Fibroblast of lung (primary cell): ENCODE data around the gene ALDH1L2.

ENCODE experiments used
- EZH2 ChIP-seq: IDR thresholded peaks from 2 replicates; pipeline ENCODE4 v1.5.1; 2012; ENCODE audit warnings: low read length, control low read depth, mild to moderate bottlenecking; ENCODE audit errors: missing control alignments
- TF ChIP-seq, protein P1 (sequence below), 2 donors: IDR thresholded peaks in 1 of 2; conservative IDR thresholded peaks in 1 of 2; 1 replicate in 1 of 2; 2 replicates in 1 of 2; pipeline ENCODE4 v1.5.1; 2011 to 2012; ENCODE audit warnings: low read length in 2 of 2, control low read depth in 1 of 2, inconsistent platforms in 1 of 2, low read depth in 1 of 2, mild to moderate bottlenecking in 1 of 2

DNA sequence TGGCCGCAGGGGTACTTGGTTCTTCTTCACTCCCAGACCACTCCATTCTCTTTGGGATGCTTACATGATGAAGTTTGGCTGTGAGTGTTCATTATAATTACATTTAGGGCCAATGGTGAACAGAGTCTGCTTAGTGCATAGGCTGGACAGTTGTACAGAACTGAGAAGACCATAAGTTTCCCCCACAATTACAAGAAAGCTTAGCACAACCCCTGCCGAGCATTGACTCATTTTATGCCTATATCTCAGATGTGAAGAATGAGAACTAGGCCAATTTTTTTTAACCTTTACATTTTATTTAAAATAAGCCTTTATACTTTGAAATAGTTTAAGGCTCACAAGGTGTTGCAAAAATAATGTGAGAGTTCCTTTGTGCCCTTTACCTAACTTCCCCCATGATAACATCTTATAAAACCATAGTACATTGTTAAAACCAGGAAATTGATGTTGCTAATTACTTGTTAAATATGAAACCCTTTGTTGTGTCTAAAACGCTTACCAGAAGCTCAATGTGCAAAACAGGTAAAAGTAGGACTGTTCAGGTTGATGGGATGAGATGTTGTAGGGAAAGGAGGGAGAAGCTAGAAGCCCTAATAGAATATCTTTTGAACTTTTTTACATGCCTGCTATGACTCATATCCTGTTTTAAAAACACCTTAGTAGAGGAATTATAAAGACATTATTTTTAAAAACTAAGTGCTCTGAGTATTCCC lies 47.2 kb downstream of the ALDH1L2 start:
- TF ChIP-seq, protein P1, sequence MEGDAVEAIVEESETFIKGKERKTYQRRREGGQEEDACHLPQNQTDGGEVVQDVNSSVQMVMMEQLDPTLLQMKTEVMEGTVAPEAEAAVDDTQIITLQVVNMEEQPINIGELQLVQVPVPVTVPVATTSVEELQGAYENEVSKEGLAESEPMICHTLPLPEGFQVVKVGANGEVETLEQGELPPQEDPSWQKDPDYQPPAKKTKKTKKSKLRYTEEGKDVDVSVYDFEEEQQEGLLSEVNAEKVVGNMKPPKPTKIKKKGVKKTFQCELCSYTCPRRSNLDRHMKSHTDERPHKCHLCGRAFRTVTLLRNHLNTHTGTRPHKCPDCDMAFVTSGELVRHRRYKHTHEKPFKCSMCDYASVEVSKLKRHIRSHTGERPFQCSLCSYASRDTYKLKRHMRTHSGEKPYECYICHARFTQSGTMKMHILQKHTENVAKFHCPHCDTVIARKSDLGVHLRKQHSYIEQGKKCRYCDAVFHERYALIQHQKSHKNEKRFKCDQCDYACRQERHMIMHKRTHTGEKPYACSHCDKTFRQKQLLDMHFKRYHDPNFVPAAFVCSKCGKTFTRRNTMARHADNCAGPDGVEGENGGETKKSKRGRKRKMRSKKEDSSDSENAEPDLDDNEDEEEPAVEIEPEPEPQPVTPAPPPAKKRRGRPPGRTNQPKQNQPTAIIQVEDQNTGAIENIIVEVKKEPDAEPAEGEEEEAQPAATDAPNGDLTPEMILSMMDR (conservative IDR thresholded peaks at IDR 0.05 in 1 of 2, IDR thresholded peaks at IDR 0.05 in 1 of 2; ENCODE audit: low read depth in 1 of 2, low read length in 2 of 2), result no peak
- TF ChIP-seq EZH2, result no peak
